HG03060 (cell line): ENCODE data around the gene NEDD9.

ENCODE experiments used
- ATAC-seq: cut with Tn5 transposase; IDR thresholded peaks from one replicate; pipeline ENCODE4 v1.9.1; 2021; ENCODE audit warnings: low read depth, moderate number of reproducible peaks; ENCODE audit not compliant: unreplicated experiment

The NEDD9 gene

GRCh38 chr6:11149551-11149950, 82.9 kb downstream of the NEDD9 start:
- ATAC-seq: no peak

- ATAC-seq: no peak
Observed at GRCh38 chr6:11146117-11146826, 86.2 kb downstream of the NEDD9 start.

- ATAC-seq: no peak
Observed at GRCh38 chr6:11144393-11144851, 88.0 kb downstream of the NEDD9 start.

- no peak for ATAC-seq
Observed at GRCh38 chr6:11143394-11144371, 88.8 kb downstream of the NEDD9 start.

GRCh38 chr6:11142296-11143027, 90.0 kb downstream of the NEDD9 start:
- ATAC-seq: no peak

- no peak for ATAC-seq
Observed at GRCh38 chr6:11141295-11141694, 91.2 kb downstream of the NEDD9 start.

GRCh38 chr6:11140056-11140455, 92.4 kb downstream of the NEDD9 start:
- no peak for ATAC-seq

- ATAC-seq: no peak
Observed at GRCh38 chr6:11139051-11139960, 93.2 kb downstream of the NEDD9 start.

- no peak for ATAC-seq
Observed at GRCh38 chr6:11136809-11137208, 95.7 kb downstream of the NEDD9 start.
